ENCODE data around the gene APC2.
A peak's percentile ranks its signal among the peaks of the same experiment; 100 is the strongest.

Gene APC2, protein sequence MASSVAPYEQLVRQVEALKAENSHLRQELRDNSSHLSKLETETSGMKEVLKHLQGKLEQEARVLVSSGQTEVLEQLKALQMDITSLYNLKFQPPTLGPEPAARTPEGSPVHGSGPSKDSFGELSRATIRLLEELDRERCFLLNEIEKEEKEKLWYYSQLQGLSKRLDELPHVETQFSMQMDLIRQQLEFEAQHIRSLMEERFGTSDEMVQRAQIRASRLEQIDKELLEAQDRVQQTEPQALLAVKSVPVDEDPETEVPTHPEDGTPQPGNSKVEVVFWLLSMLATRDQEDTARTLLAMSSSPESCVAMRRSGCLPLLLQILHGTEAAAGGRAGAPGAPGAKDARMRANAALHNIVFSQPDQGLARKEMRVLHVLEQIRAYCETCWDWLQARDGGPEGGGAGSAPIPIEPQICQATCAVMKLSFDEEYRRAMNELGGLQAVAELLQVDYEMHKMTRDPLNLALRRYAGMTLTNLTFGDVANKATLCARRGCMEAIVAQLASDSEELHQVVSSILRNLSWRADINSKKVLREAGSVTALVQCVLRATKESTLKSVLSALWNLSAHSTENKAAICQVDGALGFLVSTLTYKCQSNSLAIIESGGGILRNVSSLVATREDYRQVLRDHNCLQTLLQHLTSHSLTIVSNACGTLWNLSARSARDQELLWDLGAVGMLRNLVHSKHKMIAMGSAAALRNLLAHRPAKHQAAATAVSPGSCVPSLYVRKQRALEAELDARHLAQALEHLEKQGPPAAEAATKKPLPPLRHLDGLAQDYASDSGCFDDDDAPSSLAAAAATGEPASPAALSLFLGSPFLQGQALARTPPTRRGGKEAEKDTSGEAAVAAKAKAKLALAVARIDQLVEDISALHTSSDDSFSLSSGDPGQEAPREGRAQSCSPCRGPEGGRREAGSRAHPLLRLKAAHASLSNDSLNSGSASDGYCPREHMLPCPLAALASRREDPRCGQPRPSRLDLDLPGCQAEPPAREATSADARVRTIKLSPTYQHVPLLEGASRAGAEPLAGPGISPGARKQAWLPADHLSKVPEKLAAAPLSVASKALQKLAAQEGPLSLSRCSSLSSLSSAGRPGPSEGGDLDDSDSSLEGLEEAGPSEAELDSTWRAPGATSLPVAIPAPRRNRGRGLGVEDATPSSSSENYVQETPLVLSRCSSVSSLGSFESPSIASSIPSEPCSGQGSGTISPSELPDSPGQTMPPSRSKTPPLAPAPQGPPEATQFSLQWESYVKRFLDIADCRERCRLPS (N-terminal part only)

DNA sequence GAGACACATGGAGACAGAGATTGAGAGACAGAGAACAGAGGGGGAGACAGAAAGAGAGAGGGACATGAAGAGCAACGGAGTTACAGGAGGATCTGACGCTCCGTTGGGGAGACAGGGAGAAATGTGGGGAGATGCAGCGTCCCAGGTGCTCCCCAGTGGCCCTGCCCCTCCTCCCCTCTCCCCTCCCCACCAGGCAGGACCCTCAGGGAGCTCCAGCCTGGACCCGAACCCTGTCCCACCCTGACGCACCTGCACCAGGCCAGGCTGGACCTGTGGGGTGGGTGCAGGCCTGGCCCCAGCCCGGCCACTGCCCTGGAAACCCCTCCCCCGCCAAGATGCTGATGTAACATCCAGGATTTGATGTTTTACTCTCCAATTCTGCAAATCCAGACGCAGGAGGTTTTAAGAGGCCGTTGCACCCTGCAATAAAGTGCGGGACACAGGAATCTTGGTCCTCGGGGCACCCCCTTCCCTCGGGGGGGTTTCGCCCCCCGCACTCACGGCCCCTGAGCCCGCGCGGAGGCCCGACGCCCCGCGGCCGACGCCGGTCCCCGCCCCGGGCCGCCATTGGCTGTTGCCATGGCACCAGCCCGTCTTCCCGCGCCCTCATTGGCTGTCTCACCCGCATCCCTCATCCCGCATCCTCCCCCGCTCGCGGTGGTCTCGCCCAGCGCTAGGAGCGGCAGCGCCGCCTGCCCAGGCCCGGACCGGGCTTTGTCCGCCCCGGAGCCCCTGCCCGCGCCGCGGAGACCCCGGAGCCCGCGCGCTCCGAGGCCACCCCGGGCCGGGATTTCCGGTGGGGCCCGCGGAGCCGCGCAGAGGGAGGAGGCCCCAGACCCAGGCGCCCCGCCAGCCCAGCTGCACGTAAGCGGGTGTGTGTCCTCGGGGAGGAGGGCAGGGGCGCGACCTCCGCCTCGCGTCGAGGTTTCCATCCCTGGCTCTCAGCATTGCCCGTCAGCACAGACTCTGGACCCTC is at the start of gene APC2:
APC2 (plus strand) TSS at position 655 of the 976 bp plus-strand sequence. CDS start 2,881 bp downstream, outside the sequence.
- DNase-seq, result no peak

DNA sequence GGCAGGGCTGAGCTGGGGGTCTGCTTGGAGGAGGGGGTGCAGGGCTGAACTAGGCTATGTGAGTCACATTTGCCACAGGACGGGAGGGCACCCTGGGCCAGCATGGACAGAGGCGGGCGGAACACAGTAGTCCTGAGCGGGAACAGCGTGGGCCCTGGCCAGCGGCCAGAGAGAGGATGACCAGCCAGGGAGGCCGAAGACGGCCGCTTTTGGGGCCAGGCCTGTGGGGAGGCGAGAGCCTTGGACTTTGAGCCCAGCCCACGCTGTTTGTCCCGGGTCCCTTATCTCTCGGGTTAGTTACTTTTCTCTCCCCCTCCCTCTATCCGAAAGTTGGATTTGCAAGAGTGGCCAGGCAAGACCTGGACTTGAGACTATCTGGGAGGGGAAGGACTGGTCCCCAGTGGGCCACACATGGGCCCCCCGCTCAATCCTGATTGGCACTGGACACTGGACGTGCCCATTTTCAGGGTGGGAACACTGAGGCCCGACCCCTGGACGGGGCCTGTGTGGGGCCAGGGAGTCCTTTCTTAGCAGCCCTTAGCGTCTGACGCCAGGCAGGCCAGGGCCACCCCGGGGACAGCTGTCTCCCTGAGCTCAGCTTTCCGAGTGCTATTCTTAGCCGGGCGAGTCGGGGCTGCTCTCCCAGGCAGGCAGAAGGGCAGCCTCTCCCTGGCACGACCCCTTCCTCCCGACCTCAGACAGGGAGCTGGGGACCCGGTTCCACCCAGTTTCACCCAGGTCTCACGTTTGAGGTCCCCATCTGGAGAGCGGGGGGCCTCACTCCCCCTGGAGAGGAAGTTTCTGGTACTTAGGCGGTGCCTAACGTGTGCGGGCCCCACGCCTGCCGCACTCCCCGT is 49.4 kb upstream of the APC2 start:
- no peak for DNase-seq

DNA sequence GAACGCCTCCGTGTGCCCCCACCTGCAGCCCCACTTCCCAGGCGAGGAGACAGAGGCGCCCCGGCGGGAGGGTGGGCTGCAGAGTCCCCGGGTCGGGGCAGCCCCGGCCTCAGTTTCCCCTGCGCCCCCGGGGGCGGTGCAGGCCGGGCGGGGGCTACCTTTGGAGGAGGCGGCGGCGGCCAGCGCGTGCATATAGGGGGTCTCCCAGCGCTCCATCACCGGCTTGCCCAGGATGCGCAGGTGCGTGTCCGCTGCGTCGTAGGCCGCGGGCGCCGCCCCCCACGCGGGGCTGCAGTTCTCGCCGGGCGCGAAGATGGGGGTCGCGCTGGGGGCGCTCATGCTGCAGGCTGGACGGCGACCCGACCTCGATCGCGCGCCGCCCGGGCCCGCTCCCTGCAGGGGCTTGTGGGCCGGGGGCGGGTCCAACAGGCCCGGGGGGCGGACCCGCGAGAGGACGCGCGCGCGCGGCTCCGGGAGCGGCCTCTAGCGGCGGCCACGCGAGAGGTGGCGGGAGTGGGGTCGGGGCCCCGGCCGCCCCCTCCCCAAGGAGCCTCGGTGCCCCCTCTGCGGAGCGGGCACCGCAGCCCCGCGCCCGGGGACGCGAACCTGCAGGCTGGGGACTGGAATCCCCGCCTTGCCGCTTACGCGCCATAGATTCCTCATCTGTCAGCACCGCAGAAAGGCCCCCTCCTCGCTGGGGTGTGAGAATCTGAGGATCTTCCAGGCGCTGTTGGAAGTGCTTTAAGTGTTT is 48.6 kb upstream of the APC2 start, which contains the start of gene GAMT:
GAMT (minus strand) TSS at position 405 of the 751 bp plus-strand sequence; CDS start at position 339, 66 bp downstream.
- DNase-seq, result no peak

DNA sequence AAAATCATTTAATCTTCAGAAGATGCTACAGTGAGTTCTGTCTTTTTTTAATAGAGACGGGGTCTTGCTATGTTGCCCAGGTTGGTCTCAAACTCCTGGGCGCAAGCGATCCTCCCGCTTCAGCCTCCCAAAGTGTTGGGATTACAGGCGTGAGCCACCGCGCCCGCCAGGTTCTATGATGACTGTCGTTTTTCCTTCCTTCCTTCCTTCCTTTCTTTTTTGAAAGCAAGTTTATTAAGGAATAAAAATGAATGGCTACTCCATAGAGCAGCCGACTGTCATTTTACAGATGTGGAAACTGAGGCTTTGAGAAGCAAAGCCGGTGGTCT is 48.1 kb upstream of the APC2 start:
- no peak for DNase-seq

DNA sequence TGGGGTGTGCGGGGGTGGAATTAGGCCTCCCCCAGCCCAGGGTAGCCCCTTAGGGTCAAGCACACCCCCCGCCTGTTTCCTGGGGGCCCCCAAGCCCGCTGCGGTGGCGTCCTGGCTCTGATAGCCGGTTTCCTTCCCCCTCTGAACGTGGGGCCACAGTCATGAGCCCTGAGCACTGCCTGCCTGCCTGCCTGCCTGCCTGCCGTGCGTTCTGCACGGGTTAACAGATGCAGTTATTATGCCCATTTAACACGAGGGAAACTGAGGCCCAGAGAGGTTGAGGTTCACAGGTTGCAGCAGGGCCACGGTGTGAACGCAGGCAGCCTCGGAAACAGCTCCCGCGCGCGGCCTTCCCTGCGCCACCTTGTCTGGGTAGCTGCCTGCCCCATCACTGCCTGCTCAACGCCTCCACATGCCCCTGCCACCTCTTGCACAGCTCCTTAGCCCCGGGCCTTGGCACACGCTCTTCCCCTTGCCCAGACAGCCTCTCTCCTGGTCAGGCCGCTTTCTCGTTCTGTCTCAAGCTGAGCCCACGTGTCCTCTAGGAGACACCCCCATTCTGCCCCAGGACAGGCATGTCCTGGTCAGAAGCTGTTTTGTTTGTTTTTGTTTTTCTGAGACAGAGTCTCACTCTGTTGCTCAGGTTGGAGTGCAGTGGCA is 47.4 kb upstream of the APC2 start:
- DNase-seq, result no peak

DNA sequence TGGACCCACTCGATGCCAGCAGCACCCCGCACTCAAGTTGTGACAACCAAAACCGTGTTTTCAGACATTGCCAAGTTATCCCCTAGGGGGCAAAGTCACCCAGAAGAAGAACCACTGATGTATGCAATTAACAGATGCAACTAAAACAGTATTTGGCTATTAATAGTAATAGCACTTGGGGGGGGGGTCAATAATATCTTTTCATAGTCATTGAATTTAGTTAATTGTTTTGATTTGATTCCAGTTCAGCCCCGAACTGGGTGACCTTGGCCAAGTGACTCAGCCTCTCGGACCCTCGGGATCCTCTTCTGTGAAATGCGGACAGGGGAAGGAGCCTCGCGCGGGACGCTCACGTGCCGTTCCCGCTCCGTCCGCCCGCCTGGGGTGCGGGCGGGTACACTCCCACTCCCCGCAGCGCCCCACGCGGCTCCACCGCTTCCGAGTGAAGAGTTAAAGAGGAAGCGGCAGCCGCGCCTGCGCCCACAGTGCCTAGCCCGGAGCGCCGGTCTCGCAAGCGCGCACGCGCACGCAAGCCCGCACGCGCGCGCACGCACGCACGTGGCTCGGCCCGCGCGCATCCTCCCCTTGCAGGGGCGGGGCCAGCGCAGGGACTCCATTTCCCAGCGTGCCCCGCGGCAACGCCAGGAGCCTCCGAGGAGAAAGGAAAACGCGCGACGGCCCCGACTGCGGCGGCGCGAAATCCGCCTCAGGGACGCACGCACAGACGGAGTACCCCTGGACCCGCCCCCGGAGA is 43.0 kb upstream of the APC2 start:
- DNase-seq, result peak; percentile 91

DNA sequence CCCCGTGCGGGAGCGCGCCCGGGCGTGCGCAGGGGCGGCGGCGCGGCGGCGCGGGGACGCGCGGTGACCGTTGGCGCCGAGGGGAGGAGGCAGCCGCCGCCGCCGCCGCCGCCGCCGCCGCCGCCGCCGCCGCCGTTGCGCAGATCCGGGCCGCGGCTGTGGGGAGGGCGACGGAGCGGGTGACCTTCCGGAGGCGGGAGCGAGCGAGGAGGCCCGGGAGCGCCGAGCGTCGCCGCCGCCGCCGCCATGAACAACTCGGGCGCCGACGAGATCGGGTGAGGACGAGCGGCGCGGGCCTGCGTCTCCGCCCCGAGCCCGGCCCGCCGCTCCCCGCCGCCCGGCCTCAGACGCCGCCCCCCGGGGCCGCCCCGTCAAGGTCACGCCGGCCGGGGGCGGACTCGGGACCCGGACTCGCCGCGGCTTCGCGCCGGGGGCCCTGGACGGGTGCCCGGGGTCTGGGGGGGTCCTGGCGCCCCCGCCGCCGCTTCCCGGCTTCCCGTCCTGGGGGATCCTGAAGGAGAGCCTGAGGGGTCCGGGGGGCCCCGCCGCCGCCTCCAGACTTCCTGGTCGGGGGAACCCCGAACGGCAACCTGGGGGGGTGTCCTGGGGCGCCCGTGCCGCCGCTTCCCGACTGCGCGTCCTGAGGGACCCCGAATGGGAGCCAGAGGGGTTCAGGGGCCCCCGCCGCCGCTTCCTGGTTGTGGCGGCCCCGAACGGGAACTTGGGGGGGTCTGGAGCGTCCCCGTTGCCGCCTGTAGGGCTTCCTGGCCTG is 42.2 kb upstream of the APC2 start, which contains the start of gene DAZAP1:
DAZAP1 (plus strand) TSS at position 59 of the 772 bp plus-strand sequence; CDS start at position 247, 188 bp downstream.
- DNase-seq, result no peak

DNA sequence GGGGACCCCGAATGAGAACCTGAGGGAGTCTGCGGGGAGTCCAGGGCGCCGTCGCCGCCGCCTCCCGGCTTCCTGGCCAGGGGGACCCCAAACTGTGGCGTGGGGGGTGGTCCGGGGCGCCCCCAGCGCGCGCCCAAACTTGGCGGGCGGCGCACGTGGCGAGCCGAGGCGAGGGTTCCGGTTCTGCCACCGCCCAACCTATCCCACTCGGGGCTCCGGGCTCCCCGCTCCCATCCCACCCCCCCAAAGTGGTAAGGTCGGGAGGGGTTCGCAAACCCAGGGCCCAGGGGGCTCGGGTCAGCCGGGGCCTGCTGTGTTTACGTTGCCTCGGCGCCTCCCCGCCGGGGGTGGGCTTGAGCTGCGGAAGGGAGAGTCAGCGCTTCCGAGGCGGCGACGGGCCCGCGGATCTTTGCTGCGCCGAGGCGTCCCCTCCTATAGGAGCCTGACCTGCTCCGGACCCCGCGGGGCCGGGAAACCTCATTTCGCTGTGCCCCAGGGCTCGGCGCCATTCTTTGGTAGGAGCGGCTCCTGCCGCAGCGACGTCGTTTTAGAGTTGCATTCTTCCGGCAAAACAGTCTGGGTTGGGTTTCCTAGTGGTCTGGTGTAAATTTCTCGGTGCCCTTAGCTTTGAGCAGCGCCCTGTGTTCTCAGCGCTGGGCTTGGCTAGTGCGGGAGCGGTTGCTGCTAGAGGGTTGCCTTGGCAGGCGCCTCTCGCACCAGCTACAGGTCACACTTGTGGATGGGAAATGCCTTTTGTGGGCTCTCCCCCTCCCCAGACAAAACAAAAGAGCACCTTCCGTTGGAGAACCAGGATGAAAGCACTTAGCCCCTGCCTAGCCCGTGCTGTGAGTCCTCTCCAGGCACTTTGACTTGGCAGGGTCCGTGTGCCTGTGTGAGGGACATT is 41.4 kb upstream of the APC2 start:
- DNase-seq, result no peak

DNA sequence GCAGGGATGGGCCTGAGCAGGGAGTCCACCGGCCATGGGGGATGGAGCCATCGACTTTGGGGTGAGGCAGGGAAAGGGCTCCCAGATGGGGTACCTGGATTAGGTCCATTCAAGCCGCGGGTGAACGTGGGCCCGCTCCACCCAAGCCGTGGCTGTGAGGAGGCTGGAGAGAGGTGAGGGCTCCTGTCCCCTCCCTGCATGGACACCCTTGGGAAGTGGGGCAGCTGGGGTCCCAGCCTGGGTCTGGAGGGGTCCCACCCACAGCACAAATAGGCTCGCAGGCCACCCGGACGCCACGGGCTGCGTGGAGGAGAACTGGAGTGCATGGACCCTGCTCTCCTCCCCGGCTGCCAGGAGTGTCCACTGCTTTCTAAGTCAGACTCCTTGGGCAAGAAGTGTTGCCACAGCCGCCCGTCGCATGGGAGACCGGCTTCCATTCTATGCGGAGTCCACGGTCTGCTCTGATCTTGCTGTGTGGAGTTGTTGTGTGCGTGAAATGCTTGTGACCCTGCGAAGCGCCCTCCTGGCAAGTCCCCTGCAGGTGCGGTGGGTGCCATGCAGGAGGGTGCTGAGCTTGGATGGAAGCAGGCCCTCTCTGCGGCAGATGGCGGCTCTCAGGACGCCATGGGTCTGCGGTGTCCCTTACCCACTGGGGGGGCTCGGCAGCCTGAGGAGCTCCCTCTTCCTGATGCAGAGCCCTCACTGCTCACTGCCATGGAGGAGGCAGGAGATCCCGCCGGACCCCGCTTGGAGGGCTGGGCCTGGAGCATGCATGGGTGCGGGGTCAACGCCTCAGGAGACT is 40.5 kb upstream of the APC2 start:
- no peak for DNase-seq

DNA sequence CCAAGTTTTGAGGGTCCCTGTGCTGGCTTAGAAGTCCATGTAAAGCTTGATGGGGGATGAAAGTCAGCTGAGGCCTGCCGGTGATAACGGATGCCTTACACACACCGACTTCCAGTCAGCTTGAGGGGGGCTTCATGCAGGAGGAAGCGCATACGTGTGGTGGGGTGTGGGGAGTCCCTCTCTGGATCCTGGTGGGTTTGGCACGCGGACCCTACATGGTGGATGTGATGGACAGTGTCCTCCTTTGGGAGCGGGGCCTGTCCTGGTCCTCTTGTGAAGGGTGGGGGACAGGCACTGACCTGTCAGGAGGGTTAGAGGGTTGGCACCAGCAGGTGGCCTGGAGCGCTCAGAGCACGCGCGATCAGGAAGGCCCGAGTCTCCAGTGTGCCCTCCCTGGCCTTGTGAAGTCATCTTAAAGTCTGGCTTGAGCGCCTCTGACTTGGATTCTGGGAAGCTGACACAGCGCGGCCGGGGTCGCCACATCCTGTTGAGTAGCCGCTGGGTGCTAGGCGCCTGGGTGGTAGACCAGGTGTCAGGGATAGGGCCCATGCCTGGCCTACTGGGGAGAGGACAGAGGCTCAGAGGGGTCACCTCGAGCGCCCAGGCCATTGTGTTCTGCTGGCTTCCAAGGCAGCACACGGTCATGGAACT is 39.7 kb upstream of the APC2 start:
- DNase-seq, result no peak

DNA sequence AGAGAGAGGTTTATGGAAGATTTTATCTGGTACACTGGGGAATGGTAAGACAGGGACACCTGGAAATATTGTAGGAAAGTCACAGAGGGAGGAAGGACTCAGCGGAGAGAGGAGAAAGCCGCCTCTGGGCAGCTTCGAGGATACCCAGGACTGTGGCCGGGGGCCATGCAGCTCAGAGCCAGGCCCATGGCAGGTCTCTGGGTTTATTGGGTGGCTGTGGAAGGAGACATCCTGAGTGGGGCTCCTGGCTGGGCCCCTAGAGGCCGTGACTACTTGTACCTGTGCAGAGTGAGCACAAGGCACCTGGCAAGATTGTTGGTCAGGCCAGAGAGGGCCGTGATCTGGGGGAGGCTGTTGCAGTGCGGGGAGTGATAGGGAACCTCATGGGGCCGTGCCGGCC is 39.1 kb upstream of the APC2 start:
- DNase-seq, result no peak

DNA sequence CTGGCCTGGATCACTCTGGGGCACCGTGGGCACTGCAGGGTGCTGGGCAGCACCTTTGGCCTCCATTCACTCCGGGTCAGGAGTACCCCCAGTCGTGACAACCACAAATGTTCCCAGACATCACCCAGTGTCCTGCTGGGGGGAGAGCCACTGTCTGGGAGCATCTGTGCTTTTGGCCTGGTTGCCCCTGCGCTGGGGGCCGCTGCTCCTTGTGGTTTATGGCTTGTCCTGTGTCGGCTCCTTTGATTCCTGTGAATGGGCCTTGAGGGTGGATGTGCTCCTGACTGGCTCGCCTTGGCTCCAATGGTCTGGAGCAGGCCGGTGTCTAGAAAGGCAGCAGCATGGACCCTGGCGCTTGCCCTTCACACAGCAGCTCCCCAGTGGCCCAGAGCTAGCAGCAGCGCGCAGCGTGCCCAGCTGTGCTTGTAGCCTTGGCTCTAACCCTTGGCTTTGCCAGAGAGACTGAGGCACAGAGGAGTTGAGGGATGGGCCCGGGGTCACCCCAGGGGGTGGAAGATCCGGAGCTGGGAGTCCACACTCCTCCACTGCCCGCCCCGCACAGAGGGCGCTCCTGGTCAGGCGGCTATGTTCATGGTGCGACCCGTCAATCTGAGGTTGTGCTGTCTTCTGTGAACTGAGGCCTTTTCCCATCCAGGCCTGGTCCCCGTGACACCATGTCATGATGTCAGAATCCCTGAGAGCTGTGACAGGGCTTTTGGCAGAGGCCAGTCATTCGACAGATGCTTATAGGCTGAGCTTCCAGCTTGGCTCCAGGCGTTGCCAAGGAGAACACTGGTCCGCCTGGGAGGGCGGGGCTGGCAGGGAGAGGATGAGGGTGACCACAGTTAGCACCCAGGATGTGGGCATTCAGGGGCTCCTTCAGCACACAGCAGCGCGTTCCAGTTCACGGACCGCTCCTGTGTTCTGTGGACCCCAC is 38.4 kb upstream of the APC2 start:
- DNase-seq, result no peak

DNA sequence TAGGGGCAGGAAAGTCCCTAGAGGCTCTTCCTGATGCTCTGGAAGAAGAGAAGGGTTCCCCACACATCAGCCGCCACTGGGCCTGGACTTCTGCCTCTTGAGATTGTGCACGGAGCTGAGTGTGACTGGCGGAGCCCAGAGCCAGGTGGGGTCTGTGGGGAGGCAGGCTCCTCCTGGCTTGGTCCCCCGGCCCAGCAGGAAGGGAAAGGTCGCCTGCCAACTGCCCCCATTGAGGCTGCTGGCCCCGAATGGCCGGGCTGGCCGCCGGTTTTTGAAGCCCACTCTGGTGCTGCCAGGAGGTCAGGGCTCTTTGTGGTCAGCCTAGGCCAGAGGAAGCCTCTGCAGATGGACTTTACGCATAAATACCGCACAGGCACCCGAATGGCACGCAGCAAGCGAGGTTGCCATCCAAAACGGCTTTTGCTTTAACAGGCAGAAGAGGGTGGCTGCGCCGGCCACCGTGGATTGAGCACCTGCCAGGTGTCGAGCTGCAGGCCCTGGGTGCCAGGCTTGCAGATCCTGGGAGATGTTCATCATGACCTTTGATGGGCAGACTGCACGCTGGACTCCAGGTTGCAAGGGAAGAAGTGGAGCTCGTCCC is 37.5 kb upstream of the APC2 start:
- no peak for DNase-seq

Data from NCI-H510A treated with DMSO at 0.1 percent for 48 hours (cell line).